ENCODE results near the gene RPS25. TPM values are rescaled to one million over a fixed set of nuclear protein-coding genes. Genes with fewer than 3 reads are reported as not detected.
"Not testable (repeated sequence)": the region's sequence is repeated elsewhere in the genome, so short reads cannot be mapped to it uniquely, and the experiment has no call there.

The RPS25 gene
- polyA plus RNA-seq, 1 of the 3 experiments (the other 2 are of a cell fraction), result 2,688 TPM

DNA sequence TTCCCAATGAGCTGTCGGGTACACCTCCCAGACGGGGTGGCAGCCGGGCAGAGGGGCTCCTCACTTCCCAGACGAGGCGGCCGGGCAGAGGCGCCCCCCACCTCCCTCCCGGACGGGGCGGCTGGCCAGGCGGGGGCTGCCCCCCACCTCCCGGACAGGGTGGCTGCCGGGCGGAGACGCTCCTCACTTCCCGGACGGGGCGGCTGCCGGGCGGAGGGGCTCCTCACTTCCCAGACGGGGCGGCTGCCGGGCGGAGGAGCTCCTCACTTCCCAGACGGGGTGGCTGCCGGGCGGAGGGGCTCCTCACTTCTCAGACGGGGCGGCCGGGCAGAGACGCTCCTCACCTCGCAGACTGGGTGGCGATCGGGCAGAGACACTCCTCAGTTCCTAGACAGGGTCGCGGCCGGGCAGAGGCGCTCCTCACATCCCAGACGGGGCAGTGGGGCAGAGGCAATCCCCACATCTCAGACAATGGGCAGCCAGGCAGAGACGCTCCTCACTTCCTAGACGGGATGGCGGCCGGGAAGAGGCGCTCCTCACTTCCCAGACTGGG lies 26.6 kb downstream of the RPS25 start:
- H3K4me1 ChIP-seq (ENCODE audit: control insufficient read depth in 1 of 2, insufficient read depth in 2 of 2, low read depth in 1 of 2, low read length in 1 of 2); H3K79me2 ChIP-seq (ENCODE audit: insufficient read depth); H3K9me3 ChIP-seq; H3K27ac ChIP-seq (ENCODE audit: low read depth in 2 of 2, low read length in 1 of 2); H4K20me1 ChIP-seq (ENCODE audit: insufficient read depth); CTCF ChIA-PET; H2AFZ ChIP-seq (ENCODE audit: low read depth); H3K36me3 ChIP-seq (replicated peaks in 1 of 2; ENCODE audit: control insufficient read depth in 1 of 2, insufficient read depth in 2 of 2, low read length in 1 of 2); H3F3A ChIP-seq (replicated peaks; ENCODE audit: insufficient read depth); H3K9me2 ChIP-seq; H3K4me3 ChIP-seq (ENCODE audit: low read depth in 2 of 2, low read length in 1 of 2); H3K4me2 ChIP-seq; H3K27me3 ChIP-seq (ENCODE audit: insufficient read depth); DNase-seq; POLR2A ChIA-PET; H3K9ac ChIP-seq: not testable (repeated sequence)
- 90% methylated on average over 12 of the region's 44 CpGs for WGBS (ENCODE audit: low lambda C conversion rate)

DNA sequence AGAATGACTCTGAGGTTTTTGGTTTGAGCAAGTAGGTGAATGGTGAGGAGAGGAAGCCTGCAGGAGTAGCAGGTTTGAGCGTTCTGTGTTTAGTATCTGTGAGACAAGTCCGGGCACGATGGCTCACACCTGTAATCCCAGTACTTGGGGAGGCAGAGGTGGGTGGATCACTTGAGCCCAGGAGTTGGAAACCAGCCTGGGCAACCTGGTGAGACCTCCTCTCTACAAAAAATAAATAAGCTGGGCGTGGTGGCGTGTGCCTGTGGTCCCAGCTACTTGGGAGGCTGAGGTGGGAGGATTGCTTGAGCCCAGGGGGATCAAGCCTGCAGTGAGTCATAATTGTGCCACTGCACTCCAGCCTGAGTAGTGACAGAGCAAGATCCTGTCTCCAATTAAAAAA lies 29.9 kb downstream of the RPS25 start:
- no peak for TF ChIP-seq GABPA (IDR thresholded peaks at IDR 0.05; ENCODE audit: low read depth)
- TF ChIP-seq RAD21 (IDR thresholded peaks at IDR 0.05; ENCODE audit: low read length), result no peak
- no peak for TF ChIP-seq POLR2AphosphoS5 (IDR thresholded peaks at IDR 0.05; ENCODE audit: low read depth, low read length)
- no peak for TF ChIP-seq JUND (IDR thresholded peaks at IDR 0.05)
- H3K36me3 ChIP-seq (replicated peaks in 1 of 2; ENCODE audit: control insufficient read depth in 1 of 2, insufficient read depth in 2 of 2, low read length in 1 of 2), result no peaks in the 10 kb centered on the region
- no peak overlapping the region for H3K27ac ChIP-seq (ENCODE audit: low read depth in 2 of 2, low read length in 1 of 2)
- H3K79me2 ChIP-seq (ENCODE audit: insufficient read depth), result no peaks in the 10 kb centered on the region
- H3F3A ChIP-seq (replicated peaks; ENCODE audit: insufficient read depth), result peaks cover 5% of the 10 kb centered on the region
- H3K9ac ChIP-seq, result no peak overlapping the region
- no peak overlapping the region for H3K4me2 ChIP-seq
- no peaks in the 10 kb centered on the region for H3K4me1 ChIP-seq (ENCODE audit: control insufficient read depth in 1 of 2, insufficient read depth in 2 of 2, low read depth in 1 of 2, low read length in 1 of 2)
- no peaks in the 10 kb centered on the region for H3K9me2 ChIP-seq
- H4K20me1 ChIP-seq (ENCODE audit: insufficient read depth), result no peaks in the 10 kb centered on the region
- H3K27me3 ChIP-seq (ENCODE audit: insufficient read depth), result no peaks in the 10 kb centered on the region
- no peaks in the 10 kb centered on the region for H3K9me3 ChIP-seq
- no peak overlapping the region for H3K4me3 ChIP-seq (ENCODE audit: low read depth in 2 of 2, low read length in 1 of 2)
- ChIA-PET POLR2A (no interaction called here), CTCF (no interaction called here)
- 83% methylated on average over 4 of the region's 5 CpGs for WGBS (ENCODE audit: low lambda C conversion rate)
- no peak overlapping the region for H2AFZ ChIP-seq (ENCODE audit: low read depth)
- DNase-seq, result no peak

DNA sequence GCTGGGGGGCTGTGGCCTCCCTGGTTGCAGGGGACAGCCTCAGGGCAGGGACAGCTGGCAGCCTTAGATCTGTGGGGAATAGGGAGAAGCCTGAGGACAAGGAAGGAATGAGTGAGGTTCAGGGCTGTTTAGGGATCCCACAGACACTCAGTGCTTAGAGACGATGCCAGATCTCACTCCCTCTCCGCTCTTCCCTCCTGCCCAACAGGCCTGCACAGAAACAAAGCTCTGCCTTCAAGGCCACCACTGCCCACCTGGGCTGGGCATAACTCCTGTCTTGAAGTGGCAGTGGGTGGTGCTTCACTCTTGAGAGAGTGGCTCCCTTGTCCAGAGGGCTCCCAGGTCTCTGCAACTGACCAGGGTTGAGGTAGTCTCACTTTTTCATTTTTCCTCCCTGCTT lies 33.3 kb downstream of the RPS25 start:
- 100% methylated on average over 2 of the region's 2 CpGs for WGBS (ENCODE audit: low lambda C conversion rate)
- DNase-seq, result no peak
- H3K9ac ChIP-seq, result no peak overlapping the region
- H3K27ac ChIP-seq (ENCODE audit: low read depth in 2 of 2, low read length in 1 of 2), result no peak overlapping the region
- POLR2A ChIA-PET, result interaction anchor here (0.6 kb wide), 1 partner anchor 29 kb away, joined by 3 read pairs; no protein-coding TSS in a partner anchor
- no peaks in the 10 kb centered on the region for H3K36me3 ChIP-seq (replicated peaks in 1 of 2; ENCODE audit: control insufficient read depth in 1 of 2, insufficient read depth in 2 of 2, low read length in 1 of 2)
- TF ChIP-seq FOXM1 (IDR thresholded peaks at IDR 0.05; ENCODE audit: low read depth) (no peak), NRF1 (IDR thresholded peaks at IDR 0.05; ENCODE audit: low read depth, low read length) (no peak), SMC3 (IDR thresholded peaks at IDR 0.05; ENCODE audit: low read depth, low read length) (no peak), GABPA (IDR thresholded peaks at IDR 0.05; ENCODE audit: low read depth) (no peak), ELF1 (IDR thresholded peaks at IDR 0.05) (no peak), NFIC (IDR thresholded peaks at IDR 0.05; ENCODE audit: borderline replicate concordance) (no peak), GATA2 (CRISPR knock-in tag; IDR thresholded peaks at IDR 0.05) (no peak), RFX5 (IDR thresholded peaks at IDR 0.05; ENCODE audit: low read length) (no peak), FOXJ3 (CRISPR knock-in tag; IDR thresholded peaks at IDR 0.05) (no peak), MXI1 (IDR thresholded peaks at IDR 0.05; ENCODE audit: low read depth, low read length) (no peak), TAF1 (IDR thresholded peaks at IDR 0.05; ENCODE audit: borderline replicate concordance, low read depth, low read length) (no peak)
- TF ChIP-seq, protein P1, sequence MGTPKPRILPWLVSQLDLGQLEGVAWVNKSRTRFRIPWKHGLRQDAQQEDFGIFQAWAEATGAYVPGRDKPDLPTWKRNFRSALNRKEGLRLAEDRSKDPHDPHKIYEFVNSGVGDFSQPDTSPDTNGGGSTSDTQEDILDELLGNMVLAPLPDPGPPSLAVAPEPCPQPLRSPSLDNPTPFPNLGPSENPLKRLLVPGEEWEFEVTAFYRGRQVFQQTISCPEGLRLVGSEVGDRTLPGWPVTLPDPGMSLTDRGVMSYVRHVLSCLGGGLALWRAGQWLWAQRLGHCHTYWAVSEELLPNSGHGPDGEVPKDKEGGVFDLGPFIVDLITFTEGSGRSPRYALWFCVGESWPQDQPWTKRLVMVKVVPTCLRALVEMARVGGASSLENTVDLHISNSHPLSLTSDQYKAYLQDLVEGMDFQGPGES (IDR thresholded peaks at IDR 0.05; ENCODE audit: low read depth, low read length), result no peak
- TF ChIP-seq, protein P2, sequence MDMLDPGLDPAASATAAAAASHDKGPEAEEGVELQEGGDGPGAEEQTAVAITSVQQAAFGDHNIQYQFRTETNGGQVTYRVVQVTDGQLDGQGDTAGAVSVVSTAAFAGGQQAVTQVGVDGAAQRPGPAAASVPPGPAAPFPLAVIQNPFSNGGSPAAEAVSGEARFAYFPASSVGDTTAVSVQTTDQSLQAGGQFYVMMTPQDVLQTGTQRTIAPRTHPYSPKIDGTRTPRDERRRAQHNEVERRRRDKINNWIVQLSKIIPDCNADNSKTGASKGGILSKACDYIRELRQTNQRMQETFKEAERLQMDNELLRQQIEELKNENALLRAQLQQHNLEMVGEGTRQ (IDR thresholded peaks at IDR 0.05; ENCODE audit: borderline replicate concordance, low read depth, low read length), result no peak
- TF ChIP-seq, protein P3, sequence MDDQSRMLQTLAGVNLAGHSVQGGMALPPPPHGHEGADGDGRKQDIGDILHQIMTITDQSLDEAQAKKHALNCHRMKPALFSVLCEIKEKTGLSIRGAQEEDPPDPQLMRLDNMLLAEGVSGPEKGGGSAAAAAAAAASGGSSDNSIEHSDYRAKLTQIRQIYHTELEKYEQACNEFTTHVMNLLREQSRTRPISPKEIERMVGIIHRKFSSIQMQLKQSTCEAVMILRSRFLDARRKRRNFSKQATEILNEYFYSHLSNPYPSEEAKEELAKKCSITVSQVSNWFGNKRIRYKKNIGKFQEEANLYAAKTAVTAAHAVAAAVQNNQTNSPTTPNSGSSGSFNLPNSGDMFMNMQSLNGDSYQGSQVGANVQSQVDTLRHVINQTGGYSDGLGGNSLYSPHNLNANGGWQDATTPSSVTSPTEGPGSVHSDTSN (IDR thresholded peaks at IDR 0.05), result no peak
- TF ChIP-seq, protein P4, sequence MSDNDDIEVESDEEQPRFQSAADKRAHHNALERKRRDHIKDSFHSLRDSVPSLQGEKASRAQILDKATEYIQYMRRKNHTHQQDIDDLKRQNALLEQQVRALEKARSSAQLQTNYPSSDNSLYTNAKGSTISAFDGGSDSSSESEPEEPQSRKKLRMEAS (IDR thresholded peaks at IDR 0.05; ENCODE audit: low read depth), result no peak
- TF ChIP-seq, protein P5, sequence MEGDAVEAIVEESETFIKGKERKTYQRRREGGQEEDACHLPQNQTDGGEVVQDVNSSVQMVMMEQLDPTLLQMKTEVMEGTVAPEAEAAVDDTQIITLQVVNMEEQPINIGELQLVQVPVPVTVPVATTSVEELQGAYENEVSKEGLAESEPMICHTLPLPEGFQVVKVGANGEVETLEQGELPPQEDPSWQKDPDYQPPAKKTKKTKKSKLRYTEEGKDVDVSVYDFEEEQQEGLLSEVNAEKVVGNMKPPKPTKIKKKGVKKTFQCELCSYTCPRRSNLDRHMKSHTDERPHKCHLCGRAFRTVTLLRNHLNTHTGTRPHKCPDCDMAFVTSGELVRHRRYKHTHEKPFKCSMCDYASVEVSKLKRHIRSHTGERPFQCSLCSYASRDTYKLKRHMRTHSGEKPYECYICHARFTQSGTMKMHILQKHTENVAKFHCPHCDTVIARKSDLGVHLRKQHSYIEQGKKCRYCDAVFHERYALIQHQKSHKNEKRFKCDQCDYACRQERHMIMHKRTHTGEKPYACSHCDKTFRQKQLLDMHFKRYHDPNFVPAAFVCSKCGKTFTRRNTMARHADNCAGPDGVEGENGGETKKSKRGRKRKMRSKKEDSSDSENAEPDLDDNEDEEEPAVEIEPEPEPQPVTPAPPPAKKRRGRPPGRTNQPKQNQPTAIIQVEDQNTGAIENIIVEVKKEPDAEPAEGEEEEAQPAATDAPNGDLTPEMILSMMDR (IDR thresholded peaks at IDR 0.05), result no peak
- H3K27me3 ChIP-seq (ENCODE audit: insufficient read depth), result no peaks in the 10 kb centered on the region
- no peak overlapping the region for H3K4me2 ChIP-seq
- CTCF ChIA-PET, result interaction anchor here (1.8 kb wide), 1 partner anchor 29 kb away, joined by 4 read pairs; the partner anchor contains the start of gene UPK2
- no peaks in the 10 kb centered on the region for H4K20me1 ChIP-seq (ENCODE audit: insufficient read depth)
- no peaks in the 10 kb centered on the region for H3K79me2 ChIP-seq (ENCODE audit: insufficient read depth)
- H2AFZ ChIP-seq (ENCODE audit: low read depth), result no peak overlapping the region
- no peaks in the 10 kb centered on the region for H3K9me3 ChIP-seq
- H3F3A ChIP-seq (replicated peaks; ENCODE audit: insufficient read depth), result peaks cover 3% of the 10 kb centered on the region
- H3K9me2 ChIP-seq, result no peaks in the 10 kb centered on the region
- no peak overlapping the region for H3K4me3 ChIP-seq (ENCODE audit: low read depth in 2 of 2, low read length in 1 of 2)
- H3K4me1 ChIP-seq (ENCODE audit: control insufficient read depth in 1 of 2, insufficient read depth in 2 of 2, low read depth in 1 of 2, low read length in 1 of 2), result no peaks in the 10 kb centered on the region

All from SK-N-SH (cell line).